ENCODE data around the gene VAMP5.

The VAMP5 gene

GRCh38 chr2:85631316-85631715 is 47.1 kb downstream of the VAMP5 start:
- no peak for DNase-seq (ENCODE audit: low read depth, low spot score)

- DNase-seq (ENCODE audit: low read depth, low spot score) = no peak
Measured at GRCh38 chr2:85635011-85635410, 50.8 kb downstream of the VAMP5 start.

DNA sequence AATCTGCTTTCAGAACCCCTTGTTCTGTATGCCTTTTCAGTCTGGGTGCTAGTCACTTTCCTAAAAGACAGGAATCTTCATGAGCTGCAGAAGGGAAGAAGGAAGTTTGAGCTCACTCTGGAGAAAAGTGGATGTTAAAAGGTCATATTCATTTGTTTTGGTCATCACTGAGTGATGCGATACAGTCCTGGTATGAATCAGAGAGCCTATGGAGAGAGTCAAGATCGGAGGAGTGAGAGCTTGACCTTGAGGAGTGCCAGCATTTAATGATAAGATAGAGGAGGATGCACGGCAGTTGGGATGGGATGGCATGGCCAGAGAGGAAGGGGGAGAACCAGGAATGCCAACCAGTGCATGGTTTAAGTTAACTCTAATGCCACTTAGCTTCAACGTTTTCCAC is 51.4 kb downstream of the VAMP5 start:
- no peak for DNase-seq (ENCODE audit: low read depth, low spot score)

GRCh38 chr2:85642725-85643124 is 58.5 kb downstream of the VAMP5 start:
- DNase-seq (ENCODE audit: low read depth, low spot score) = no peak
